GM12865 (cell line): ENCODE results near the gene KRTAP3-1.
"Not testable (repeated sequence)": the region's sequence is repeated elsewhere in the genome, so short reads cannot be mapped to it uniquely, and the experiment has no call there.

Source experiments
- DNase-seq: peaks from one replicate; pipeline ENCODE4 v3.0.0; 2010; ENCODE audit warnings: low read depth
- H3K4me3 ChIP-seq: 2 replicates; pipeline ENCODE4 v1.5.1; 2011; ENCODE audit warnings: mild to moderate bottlenecking, low read depth, low read length, control low read depth
- CTCF ChIP-seq: IDR thresholded peaks from 2 replicates; pipeline ENCODE4 v1.5.1; 2011; ENCODE audit warnings: low read length, control low read depth, low read depth, inconsistent platforms; ENCODE audit not compliant: insufficient read depth; ENCODE audit errors: missing control alignments

Gene KRTAP3-1

GRCh38 chr17:41001795-41002194, 7.1 kb downstream of the KRTAP3-1 start:
- DNase-seq = no peak
- no peak for TF ChIP-seq CTCF
- no peak overlapping the region for H3K4me3 ChIP-seq

GRCh38 chr17:40999563-40999962, 9.4 kb downstream of the KRTAP3-1 start, which contains the start of gene KRTAP3-2:
Gene KRTAP3-2 (minus strand): TSS chr17:40999906. CDS start chr17:40999853, 53 bp downstream.
- not testable (repeated sequence) for H3K4me3 ChIP-seq, DNase-seq

DNA sequence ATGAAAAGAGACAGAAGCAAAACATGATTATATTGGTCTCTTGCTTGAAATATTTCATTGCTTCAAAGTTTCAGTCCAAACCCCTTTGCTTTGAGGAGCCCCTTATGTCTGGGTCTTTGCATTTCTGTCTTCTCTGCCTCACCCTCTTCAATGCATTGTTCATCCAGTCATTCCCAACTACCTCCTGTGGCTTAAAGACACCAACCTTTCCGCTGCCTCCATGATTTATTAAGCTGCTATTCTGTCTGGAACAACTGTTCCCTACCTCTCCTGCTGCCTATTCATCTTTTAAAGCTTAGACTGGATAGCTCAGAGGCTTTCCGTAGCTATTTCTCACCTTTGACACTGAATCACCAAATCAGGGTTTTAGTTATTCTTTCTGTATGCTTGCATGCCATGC, 11.6 kb downstream of the KRTAP3-1 start:
- DNase-seq = no peak
- no peak for TF ChIP-seq CTCF
- no peak overlapping the region for H3K4me3 ChIP-seq

DNA sequence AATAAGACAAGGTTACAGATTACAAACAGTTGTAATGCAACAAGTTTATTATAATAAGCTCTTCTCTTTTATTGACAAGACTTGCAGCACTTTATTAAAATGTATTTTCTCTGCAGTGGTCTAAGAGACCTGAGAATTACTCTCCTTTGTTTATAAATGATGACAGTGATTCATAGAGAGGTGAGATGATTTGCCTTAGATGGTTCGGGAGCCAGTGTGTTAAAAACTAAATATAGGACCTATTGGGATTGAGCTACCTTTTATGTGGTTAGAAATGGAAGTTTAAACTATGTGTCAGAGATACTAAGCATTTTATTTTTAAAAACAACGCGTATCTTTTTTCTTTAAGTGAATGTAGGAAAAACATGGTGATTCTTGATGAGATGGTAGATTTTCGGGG, 12.1 kb downstream of the KRTAP3-1 start:
- TF ChIP-seq CTCF = no peak
- no peak for DNase-seq
- no peak overlapping the region for H3K4me3 ChIP-seq

GRCh38 chr17:40995116-40995515, 13.8 kb downstream of the KRTAP3-1 start:
- no peak for TF ChIP-seq CTCF
- H3K4me3 ChIP-seq = no peak overlapping the region
- no peak for DNase-seq

- DNase-seq = no peak
- TF ChIP-seq CTCF = no peak
- H3K4me3 ChIP-seq = no peak within 1 kb of the TSS
Observed at GRCh38 chr17:40993839-40994238, 15.1 kb downstream of the KRTAP3-1 start, which contains the start of gene KRTAP3-3. Gene KRTAP3-3 (minus strand): TSS chr17:40994164. CDS start chr17:40994097, 67 bp downstream.

DNA sequence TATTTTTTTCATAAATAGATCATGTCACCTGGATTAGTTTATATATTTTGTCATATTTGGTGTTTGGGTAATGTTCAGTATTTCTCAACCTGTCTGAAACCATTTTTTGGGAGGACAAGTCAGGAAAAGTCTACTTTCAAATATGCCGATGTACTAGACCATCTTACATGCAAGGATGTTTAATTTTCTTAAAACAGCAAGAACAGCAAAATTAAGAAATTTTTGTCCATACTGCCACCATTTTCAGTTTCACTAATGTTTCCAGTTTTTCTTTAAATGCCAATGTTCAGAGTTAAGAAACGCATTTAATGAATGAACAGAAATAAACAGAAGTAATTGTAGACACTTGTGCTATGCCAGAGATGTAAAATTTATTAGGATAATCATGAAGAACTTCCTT, 15.8 kb downstream of the KRTAP3-1 start:
- DNase-seq = no peak
- H3K4me3 ChIP-seq = no peak overlapping the region
- no peak for TF ChIP-seq CTCF
